Stimulated activated naive CD4-positive, alpha-beta T cell (primary cell): ENCODE measurements around the gene HDAC4.

ENCODE experiments used
- DNase-seq, 6 experiments: peaks; one replicate each; lab custom pipeline; 2025; lab: John Stamatoyannopoulos, UW

The HDAC4 gene

DNA sequence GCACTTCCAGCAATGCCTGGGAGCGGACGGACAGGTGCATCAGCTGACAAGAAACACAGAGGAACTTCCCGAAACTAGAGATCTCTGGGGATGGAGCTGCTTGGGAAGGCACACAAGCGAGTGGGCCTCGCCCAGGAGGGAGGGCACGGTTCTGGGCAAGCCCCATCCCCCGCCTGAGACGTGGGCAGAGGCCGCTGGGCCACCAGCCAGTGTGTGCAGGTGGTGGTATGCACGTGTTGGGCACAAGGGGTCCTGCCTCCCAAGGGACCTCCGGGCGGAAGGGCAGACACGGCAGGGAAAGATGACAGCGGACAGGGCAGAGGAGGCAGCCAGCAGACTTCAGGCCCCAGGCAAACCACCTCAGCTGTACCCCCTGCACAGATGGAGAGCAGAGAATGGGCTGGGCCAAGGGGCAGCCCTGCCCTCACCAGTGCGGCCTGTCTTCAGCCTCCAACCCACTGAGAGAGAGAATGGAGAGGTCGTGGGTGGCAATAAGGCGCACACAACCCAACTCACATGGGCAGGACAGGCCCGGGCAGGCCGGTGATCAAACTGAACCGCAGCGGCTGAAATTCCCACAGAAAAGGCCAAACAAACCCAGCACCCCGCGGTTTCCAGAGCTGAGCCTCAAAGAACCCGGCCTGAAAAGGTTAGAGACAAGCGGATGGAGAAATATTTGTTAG lies 51.2 kb downstream of the HDAC4 start:
- DNase-seq, result no peak

DNA sequence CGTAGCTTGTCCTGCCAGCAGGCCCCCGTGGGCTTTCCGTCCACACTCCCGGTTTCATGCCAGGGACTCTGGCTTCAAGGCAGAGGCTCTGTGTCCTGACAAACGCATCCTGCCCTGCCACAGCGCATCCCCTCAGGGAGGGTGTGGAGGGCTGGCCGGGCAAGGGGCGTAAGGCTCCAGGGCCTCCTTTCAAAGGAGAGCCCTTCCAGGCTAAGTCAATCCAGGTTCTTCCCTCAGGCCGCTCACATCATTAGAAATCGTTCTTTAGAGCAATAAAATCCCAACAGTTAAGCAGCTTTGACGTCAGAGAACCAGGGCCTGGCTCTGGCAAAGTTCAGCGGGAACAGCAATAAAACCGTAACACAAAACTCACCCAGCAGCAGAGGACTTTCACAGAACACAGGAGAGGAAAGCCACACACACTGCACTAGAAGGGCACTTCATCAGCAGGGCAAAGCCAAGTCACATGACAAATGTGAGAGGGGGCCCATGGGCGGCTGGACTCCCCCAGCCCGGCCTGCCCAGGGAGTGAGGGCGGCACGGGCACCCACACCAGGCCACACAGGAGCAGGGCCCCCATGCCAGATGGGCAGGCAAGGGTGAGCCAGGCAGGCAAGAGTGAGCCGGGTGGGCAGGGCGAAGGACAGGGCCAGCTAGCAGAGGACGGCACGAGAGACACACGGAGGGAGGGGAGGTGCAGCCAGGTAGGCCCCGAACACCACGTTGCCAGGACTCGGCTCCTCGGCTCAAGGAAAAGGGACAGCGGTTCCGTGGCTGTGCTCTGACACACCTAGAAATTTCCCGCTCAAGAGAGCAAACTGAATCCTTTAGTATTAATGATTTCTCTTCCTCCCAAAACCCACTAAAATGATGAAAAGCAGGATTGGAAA lies 52.0 kb downstream of the HDAC4 start:
- no peak for DNase-seq

DNA sequence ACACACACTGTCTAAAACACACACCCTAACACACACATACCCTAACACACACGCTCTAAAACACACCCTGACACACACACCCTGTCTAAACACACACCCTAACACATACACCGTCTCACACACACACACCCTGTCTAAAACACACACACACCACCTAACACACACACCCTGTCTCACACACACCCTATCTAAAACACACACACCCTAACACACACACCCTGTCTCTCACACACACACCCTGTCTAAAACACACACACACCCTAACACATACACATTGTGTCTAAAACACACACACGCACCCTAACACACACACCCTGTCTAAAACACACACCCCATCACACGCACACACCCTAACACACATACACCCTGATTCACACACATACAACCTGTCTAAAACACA lies 54.1 kb downstream of the HDAC4 start:
- no peak for DNase-seq

DNA sequence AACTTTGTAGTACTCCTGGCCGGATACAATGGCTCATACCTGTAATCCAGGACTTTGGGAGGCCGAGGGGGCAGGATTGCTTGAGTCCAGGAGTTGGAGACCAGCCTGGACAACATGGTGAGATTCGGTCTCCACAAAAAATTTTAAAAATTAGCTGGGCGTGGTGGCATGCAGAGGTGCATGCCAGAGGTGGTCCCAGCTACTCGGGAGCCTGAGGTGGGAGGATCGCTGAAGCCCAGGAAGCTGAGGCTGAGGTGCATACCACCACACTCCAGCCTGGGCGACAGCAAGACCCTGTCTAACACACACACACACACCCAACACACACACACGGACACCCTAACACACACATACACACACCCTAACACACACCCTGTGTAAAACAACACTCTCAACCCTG lies 55.6 kb downstream of the HDAC4 start:
- no peak for DNase-seq

DNA sequence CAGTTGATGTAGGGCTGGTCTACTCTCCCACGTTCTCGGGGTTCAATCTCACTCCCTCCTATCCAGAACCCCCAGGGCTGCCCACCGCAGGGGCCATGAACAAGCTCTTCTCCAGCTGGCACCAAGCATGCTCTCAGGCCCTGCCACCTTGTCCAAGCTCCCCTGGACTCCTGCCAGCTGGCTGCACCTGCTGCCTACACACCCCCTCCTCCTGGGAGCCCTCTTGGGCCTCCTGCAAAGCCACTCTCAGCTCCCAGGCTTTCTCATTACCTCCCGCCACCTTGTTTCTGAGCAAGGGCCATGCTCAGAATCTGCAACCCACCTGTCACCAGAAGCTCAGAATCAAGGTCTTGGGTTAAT lies 56.0 kb downstream of the HDAC4 start:
- no peak for DNase-seq

DNA sequence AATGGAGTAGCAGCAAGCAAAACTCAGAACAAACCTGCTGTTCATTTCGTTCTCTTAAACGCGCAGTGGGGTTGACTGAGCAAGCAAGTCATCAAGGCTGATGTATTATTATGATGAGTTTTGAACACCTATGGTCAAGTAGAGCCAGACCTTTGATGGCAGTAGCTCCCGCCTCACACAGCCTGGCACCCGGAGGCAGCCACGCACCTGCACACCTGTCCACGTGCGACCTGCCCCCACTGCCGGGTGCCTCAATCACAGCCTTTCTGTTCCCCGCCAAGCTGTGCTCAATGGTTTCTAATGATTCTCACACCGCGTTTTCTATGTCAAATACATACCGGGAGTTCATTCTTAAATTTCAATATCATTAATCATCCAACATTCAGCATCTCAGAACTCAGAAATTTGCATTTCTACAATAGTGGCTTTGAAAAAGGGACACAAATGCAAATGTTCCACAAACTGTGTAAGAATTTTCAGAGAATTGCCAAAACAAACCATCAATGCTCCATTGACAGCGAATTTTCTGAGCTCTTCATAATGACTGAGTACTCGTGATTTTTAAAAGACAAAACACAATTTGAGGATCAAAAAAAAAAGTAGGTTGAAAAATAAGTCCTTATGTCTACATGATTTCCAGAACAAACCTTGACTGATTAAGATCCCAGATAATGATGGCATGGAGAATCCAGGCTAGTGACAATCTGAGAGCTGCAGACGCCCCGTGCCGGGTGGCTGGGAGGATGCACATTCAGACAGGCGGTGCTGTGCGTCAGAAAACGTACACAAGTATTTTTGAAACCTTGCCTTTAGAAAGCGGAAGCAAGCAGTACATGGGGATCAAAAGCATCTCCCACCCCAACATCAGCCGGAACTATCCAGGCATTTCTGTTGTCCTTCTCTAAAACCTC lies 56.6 kb downstream of the HDAC4 start:
- DNase-seq, result no peak

DNA sequence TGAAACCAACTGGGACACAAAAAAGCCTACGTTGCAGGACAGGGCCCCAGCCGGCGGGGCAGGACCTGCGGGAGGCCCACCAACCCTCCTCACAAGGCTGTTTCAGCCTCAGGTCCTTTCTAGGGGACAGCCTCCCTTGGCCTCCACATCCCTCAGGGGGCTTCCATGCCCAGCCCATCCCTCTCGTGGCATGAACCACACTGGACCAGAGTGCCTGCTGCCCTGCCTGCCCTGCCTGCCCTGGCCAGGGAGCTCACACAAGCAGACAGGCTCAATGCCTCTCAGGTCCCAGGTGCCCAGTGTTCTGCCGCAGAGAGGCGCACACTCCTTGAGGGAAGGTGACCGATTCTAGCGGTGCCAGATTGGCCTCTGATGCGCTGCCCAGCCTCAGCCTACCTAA lies 57.4 kb downstream of the HDAC4 start:
- DNase-seq, result no peak

DNA sequence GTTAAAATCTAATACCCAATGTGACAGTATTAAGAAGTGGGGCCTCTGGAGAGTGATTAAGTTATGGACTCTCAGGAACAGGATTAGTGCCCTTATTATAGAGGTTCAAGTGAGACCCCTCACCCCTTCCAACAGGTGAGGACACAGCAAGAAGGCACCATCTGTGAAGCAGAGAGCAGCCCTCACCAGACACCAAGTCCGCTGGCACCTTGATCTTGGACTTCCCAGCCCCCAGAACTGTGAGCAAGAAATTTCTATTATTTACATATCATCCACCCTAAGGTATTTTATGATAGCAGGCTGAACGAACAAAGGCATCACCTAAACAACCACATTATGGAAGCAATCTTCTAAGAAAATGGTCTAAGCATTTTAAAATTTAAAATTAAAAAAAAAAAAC lies 59.0 kb downstream of the HDAC4 start:
- no peak for DNase-seq

DNA sequence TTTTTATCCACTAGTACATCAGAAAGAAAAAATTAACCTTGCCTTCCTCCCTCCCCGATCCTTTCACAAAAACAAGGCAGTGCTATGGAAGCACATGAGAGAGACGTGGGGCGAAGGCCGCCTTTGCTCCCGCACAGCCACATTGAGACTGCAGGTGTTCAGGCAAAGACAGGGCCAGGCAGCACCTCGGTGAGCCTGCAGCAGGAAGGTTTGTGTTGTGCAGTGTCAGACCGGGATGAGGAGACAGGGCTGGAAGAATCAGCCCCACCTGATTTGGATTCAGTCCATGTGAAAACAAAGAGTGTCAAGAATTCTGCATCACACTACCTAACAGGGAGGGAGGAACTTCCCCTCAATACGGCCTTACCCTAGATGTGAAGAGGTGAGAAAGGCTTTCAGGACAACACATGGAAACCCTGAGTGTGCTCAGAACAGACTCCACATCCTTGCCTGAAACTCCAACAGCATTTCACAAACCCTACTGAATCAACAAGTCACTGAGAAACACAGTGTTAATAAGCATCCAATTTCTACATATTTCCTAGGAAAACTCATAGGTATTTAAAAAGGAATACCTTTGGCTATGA lies 59.6 kb downstream of the HDAC4 start:
- DNase-seq, result no peak

DNA sequence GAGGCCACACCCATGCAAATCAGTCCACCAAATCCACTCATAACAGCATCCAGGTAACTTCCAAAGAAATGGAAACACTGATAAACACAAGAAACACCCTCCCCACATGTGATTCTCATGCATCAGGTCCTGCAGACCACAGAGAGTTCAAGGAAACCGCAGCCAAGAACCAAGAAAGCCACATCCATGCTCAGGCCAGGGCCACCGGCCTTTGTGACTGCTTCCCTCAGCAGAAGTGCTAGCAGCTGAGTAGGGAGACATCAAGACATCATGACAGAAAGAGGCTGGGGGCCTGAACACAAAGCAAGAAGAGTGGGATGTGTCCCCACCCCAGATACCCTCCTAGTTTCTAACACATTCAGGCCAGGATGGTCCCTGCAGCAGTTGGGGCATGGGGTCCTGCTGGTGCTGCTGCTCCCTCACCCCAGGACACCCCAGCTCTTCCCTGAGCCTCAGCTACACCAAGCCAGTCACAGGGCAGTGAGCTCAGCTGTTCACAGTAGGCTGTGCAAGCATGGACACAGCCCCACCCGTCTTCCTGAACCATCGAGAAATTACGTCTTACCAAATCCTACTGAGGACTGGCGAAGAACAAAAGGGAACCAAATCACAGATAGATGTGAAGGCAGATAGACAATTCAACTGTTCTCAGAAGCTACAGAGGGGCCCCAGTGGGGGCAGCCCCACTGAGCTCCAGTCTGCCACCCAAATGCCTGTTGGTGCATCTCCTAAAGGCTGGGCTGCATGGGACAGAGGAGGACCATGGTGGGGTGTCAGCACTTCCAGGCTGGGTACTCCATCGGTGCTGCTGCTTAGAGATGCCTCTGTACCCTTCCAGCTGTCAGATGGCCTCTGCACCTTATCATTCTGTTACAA lies 60.9 kb downstream of the HDAC4 start:
- no peak for DNase-seq

DNA sequence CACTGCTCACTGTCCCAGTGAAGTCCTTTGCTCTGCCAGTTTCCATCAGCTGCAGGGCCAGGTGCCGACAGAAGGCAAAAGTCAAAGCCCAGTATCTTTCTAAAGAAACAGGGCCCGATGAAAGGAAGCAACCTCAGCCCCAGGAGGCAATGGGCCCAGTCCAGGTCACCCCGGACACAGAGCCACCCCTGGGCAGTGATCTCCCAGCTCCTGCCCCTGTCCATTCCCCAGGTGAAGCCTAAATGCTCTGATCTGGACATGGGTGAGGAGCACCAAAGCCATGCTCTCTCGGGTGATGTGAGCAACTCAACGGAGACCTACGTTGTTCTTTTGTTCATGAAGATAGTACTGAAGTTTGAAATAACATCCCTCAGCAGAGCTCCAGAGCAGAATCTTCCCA lies 61.6 kb downstream of the HDAC4 start:
- no peak for DNase-seq

DNA sequence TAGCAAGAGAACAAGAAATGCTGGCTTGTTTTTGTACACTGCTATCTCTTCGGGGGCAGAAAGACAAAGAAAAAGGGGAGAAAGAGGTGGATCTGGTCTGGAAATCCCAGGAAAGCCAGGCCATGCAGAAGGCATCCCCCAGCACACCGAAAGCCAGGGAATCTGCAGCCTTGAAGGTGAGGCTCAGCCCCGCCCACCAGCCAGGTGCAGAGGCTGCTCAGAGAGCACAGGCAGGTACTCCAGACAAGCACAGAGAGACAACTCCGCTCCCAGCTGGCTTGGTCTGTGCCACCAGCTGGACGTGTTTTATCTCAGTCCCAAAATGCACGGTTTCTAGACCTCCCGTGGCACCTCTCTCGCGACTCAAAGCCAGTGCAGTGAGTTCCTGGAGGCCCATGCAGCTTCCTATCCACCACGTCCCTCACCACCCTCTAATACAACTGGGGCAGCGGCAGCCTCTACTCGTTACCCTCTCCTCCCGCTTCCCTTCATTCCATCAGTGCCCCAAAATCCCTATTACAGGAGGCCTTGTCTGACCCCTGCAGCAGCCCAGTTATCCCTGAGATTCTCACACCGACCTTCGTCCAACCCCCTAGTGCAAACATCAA lies 62.8 kb downstream of the HDAC4 start:
- DNase-seq, result no peak

DNA sequence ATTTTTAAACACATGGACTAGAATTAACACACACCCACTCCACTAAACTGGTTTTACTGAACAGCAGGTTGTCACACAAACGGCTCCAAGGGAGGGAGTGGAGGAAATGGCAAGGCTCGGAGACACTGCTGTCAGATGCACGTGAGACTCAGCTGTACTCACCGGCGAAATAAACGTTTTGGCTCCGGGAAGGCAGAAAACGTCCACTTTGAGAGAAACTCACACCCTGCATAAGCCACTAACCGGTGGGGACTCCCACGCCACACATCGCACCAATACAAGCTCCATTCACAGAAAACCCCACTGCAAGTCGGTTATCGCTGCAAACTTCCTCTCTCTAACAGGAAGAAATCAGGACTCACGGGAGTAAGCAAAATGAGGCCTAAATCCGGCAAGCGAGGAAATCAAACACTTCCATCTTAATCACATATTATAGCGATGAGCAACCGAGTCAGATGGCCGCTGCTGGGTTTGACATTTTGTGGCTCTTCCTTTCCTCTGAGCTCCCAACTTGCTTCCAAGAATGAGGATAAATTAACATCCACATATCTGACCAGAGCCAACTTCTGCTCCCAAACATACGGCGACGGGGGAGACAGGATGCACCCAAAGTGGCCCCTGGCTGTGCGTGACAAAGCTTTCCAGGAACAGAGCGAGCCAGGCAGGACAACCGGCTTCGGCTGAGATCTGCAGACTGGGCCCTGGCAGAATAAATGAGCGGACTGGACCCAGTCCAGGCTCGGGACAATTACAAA lies 63.5 kb downstream of the HDAC4 start:
- no peak for DNase-seq

DNA sequence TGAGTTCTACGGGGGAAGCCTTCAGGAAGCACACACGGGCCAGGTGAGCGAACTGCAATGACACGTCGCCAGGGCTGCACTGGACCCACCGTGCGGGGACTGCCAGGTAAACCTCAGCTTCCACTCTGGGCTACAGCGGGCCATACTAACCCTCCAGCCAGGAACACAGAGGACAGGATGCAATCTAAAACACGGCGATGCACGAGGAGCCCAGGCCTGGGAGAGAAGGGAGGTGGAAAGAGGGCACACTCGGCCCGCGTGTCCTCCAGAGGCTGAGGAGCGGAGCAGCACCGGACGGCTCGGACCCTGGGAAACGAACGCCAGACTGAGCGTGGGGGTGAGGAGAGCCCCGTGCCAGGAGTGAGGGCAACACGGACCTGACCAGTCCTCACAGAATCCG lies 69.3 kb downstream of the HDAC4 start:
- no peak for DNase-seq

DNA sequence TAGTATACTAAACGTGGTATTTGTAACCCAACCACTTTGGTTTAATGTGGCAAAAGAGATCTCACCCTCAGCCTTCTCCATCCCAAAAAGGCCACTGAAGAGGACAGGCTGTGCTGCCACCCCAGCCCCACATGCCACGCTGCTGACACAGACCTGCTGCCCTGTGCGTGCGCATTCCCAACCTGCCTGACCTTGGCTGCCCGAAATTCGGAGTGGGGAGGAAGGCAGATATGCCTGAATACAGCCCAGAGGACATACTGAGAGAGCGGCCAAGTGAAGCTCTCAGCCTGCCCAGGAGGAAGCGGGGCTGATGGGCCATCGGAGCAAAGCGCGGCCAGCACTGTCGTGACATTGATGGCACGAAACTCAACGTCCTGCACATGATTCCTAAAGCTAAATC lies 70.0 kb downstream of the HDAC4 start:
- DNase-seq, result no peak

DNA sequence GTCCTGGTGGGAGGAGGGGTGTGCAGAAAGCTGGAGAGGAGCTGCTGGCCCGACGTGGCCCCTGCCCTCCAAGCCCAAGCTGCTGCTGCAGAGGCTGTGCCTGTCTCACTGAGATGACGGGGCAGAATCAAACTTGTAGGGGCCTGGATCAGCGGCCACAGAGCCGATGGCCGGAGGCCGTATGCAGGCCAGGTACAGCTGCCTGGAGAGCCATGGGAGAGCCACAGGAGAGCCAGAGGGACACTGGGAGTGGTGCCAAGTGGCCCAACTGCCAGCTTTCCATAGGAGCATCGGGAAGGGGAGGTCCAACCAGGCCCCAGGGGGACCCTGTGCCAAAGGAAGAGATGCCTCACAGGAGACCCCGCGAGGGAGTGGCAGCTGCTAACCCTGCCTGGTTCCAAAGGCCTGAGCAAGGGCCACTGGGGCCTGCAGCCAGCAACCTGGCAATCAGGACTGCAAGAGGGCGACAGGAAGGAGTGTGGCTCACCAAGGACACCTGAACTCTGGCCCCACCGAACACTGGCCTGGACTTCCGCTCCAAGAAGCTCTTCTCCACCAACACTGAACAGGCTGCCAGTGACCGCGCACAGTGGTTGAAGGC lies 70.7 kb downstream of the HDAC4 start:
- no peak for DNase-seq

DNA sequence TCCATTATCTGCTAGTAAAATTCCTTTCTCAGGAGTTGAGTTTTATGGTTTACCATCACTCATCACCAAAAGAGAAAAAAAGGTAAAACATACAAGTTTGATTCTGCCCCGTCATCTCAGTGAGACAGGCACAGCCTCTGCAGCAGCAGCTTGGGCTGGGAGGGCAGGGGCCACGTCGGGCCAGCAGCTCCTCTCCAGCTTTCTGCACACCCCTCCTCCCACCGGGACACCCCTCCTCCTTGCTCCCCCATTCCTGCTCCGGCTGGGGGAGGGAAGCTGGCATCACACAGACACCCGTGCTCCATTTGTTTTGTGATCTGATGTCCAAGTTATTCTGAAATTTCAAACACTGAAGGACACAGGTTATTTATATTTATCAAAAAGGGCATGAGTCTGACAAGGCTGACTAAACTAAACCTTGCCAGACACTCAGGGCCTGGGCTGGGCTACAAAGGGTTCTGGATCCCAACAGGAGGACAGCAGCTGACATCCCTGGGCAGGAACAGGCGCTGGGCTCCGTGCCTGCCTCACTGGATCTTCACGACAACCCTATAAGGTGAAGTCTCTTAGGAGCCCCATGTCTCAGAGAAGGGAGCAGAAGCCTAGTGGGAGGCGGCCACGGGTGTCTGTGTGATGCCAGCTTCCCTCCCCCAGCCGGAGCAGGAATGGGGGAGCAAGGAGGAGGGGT lies 71.4 kb downstream of the HDAC4 start:
- DNase-seq, result no peak

DNA sequence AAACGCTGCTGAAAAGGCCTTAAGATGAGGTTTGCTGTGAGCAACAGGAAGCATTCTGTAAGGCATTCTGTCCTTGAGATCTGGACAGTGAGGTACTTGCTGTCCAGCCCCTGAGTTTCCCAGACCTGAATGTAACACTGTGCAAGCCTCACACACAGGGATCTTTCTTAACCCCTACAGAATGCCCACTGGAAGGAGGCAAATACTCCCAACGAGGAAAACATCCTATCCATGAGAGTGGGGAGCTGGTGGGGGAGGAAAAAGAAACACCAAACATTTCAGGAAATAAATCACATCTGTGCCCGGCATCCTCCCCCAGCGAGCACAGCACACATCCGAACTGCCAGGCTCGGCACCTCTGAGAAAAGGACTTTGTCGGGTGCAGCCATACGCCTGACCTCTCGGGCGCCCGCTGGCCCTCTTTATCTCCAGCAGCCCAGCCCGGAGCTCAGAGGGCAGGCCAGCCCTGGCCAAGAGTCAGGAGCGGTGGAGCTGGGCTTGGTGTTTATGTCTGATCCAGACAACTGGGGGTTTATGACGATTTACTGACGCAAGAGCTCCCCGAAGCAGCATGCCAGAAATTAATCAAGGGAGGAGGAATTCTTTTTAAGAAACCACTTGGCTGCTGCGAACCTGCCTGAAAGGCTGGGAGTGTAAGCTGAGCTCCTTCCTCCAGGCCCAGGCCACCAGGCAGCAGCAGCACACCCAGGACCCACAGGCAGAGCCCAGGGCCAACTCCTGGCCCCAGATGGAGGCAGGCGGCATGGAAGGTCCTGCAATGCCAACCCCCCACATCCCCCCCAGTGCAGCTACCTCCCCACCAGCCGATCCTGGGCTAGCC lies 72.2 kb downstream of the HDAC4 start:
- DNase-seq, result peak in 1 of 6 experiments; percentile 33
